Fibroblast of villous mesenchyme (primary cell): ENCODE measurements around the gene INPP4B. TPM values are rescaled to one million over a fixed set of nuclear protein-coding genes. Genes with fewer than 3 reads are reported as not detected.

Source experiments
- DNase-seq: peaks from one replicate; pipeline ENCODE4 v3.0.0-alpha.2; 2010; ENCODE audit warnings: low read depth
- H3K4me3 ChIP-seq: 2 replicates; pipeline ENCODE4 v1.5.1; 2011; ENCODE audit warnings: low read depth, mild to moderate bottlenecking, low read length
- CTCF ChIP-seq: IDR thresholded peaks from 2 replicates; pipeline ENCODE4 v1.5.1; 2012; ENCODE audit warnings: low read depth, mild to moderate bottlenecking, low read length; ENCODE audit not compliant: insufficient read depth
- total RNA-seq: library from RNA; depleted of rRNA; stranded (reverse); fragments of >200 nt; gene quantifications from 2 replicates; pipeline ENCODE4 v1.2.3, GENCODE V29; 2012

INPP4B gene
- total RNA-seq, 1 donor = 64.3 TPM

- no peak for TF ChIP-seq CTCF
- DNase-seq = peak; percentile 10
- no peak overlapping the region for H3K4me3 ChIP-seq
Observed at GRCh38 chr4:142142366-142143054, 703.6 kb downstream of the INPP4B start.

GRCh38 chr4:142141224-142141623 is 704.9 kb downstream of the INPP4B start:
- peak; percentile 48 for DNase-seq
- TF ChIP-seq CTCF = no peak
- no peak overlapping the region for H3K4me3 ChIP-seq

GRCh38 chr4:142130666-142131065 is 715.4 kb downstream of the INPP4B start:
- TF ChIP-seq CTCF = no peak
- H3K4me3 ChIP-seq = no peak overlapping the region
- DNase-seq = no peak

GRCh38 chr4:142129931-142130330 is 716.2 kb downstream of the INPP4B start:
- DNase-seq = no peak
- H3K4me3 ChIP-seq = no peak overlapping the region
- no peak for TF ChIP-seq CTCF

- TF ChIP-seq CTCF = no peak
- DNase-seq = no peak
- H3K4me3 ChIP-seq = no peak overlapping the region
Observed at GRCh38 chr4:142129473-142129872, 716.6 kb downstream of the INPP4B start.

- no peak for TF ChIP-seq CTCF
- peak; percentile 62 for DNase-seq
- H3K4me3 ChIP-seq = no peak overlapping the region
Observed at GRCh38 chr4:142128529-142128928, 717.6 kb downstream of the INPP4B start.
